K562 (cell line): Measurements from ENCODE around the gene PLD1. TPM values are rescaled to one million over a fixed set of nuclear protein-coding genes. Genes with fewer than 3 reads are reported as not detected.

Source experiments
- ATAC-seq: fragments of 200-7000 bp; cut with Tn5 transposase; 3 replicates; pipeline ENCODE4 v1.9.1; 2020; ENCODE audit warnings: moderate library complexity
- BruUV-seq: library from RNA; stranded (reverse); fragments of 400-500 nt; replicated peaks from 2 replicates; lab custom pipeline; 2021; lab: Mats Ljungman, UMichigan
- CTCF ChIA-PET: fragments of 300-600 bp; formaldehyde crosslinking; extraction: SDS; loops from one replicate; lab custom pipeline; 2021; ENCODE audit warnings: low intra/inter-chr PET ratio; lab: Yijun Ruan, JAX
- POLR2A ChIA-PET: fragments of 300-600, 350-650 bp; sonication (Branson Sonifier 250); formaldehyde crosslinking; extraction: SDS; loops from one replicate; lab custom pipeline; 2021; ENCODE audit warnings: antibody characterized with exemption, inconsistent platforms; lab: Yijun Ruan, JAX
- DNase-seq, 4 experiments: peaks; one replicate each; pipeline versions ENCODE4 v3.0.0 to v3.0.0-alpha.2; 2011 to 2018; ENCODE audit warnings: low spot score in 3 of 4, mixed read lengths in 3 of 4; ENCODE audit errors: extremely low read depth in 1 of 4
- FAIRE-seq: peaks from 2 replicates; lab custom pipeline; 2011; peaks lifted over from hg19 to GRCh38; lab: Jason Lieb, UNC
- H2AFZ ChIP-seq: 2 replicates; pipeline ENCODE4 v1.6.0; 2011; ENCODE audit warnings: low read depth, low read length, control low read depth, inconsistent platforms
- H3K27ac ChIP-seq: fragments of 200-600 bp; 3 replicates; pipeline ENCODE4 v1.8.0; 2011; ENCODE audit warnings: low read depth, mild to moderate bottlenecking, control low read depth, inconsistent platforms, low read length, moderate library complexity, mixed read lengths; ENCODE audit errors: extremely low read depth
- H3K27me3 ChIP-seq, 2 experiments: fragments of 300-600 bp in 1 of 2; 2 replicates in 1 of 2; 3 replicates in 1 of 2; pipeline versions ENCODE4 v1.6.0 to v1.8.0; 2011; ENCODE audit warnings: inconsistent platforms in 2 of 2, low read length in 2 of 2, mild to moderate bottlenecking in 1 of 2, mixed read lengths in 1 of 2, moderate library complexity in 1 of 2; ENCODE audit not compliant: control insufficient read depth in 2 of 2, insufficient read depth in 2 of 2
- H3K36me3 ChIP-seq: fragments of 300-600 bp; 3 replicates; pipeline ENCODE4 v1.8.0; 2011; ENCODE audit warnings: mild to moderate bottlenecking, low read length, inconsistent platforms; ENCODE audit not compliant: control insufficient read depth, insufficient read depth
- H3K4me1 ChIP-seq, 2 experiments: fragments of 200-600 bp in 1 of 2; replicated peaks in 1 of 2; 2 replicates in 1 of 2; 3 replicates in 1 of 2; pipeline versions ENCODE4 v1.5.1 to v1.8.0; 2011; ENCODE audit warnings: inconsistent platforms in 2 of 2, low read length in 2 of 2, mild to moderate bottlenecking in 1 of 2, mixed read lengths in 1 of 2, moderate library complexity in 1 of 2; ENCODE audit not compliant: control insufficient read depth in 2 of 2, insufficient read depth in 2 of 2
- H3K4me2 ChIP-seq: 2 replicates; pipeline ENCODE4 v1.6.1; 2011; ENCODE audit warnings: low read length, control low read depth, inconsistent platforms, mixed read lengths; ENCODE audit not compliant: insufficient read depth
- H3K4me3 ChIP-seq: fragments of 200-600 bp; sonication (generic), shearing (Covaris generic); 2 replicates; pipeline ENCODE4 v1.5.1; 2016; ENCODE audit warnings: control low read depth, inconsistent platforms
- H3K79me2 ChIP-seq: fragments of 200-600 bp; 3 replicates; pipeline ENCODE4 v1.8.0; 2011; ENCODE audit warnings: low read length, inconsistent platforms; ENCODE audit not compliant: control insufficient read depth, insufficient read depth
- H3K9ac ChIP-seq, 2 experiments: 2 replicates each; pipeline versions ENCODE4 v1.6.0 to v1.6.1; 2011; ENCODE audit warnings: low read depth in 2 of 2, low read length in 2 of 2, control low read depth in 1 of 2, inconsistent platforms in 1 of 2, mild to moderate bottlenecking in 1 of 2, mixed read lengths in 1 of 2; ENCODE audit not compliant: insufficient read depth in 1 of 2
- H3K9me1 ChIP-seq: one replicate; pipeline ENCODE4 v1.6.0; 2011; ENCODE audit warnings: inconsistent platforms, mild to moderate bottlenecking, low read length, moderate library complexity; ENCODE audit not compliant: control insufficient read depth, insufficient read depth
- H3K9me3 ChIP-seq: replicated peaks from 2 replicates; pipeline ENCODE4 v1.5.1; 2011; ENCODE audit warnings: low read depth, low read length, inconsistent platforms; ENCODE audit not compliant: control insufficient read depth, insufficient read depth
- H4K20me1 ChIP-seq: replicated peaks from 2 replicates; pipeline ENCODE4 v1.6.1; 2011; ENCODE audit warnings: low read length, inconsistent platforms, mixed read lengths; ENCODE audit not compliant: control insufficient read depth, insufficient read depth
- ARNT ChIP-seq, 2 experiments: fragments of 450-650 bp; IDR thresholded peaks; 2 replicates each; pipeline ENCODE4 v1.6.1; 2016; ENCODE audit warnings: mild to moderate bottlenecking in 1 of 2
- BRF2 ChIP-seq: IDR thresholded peaks from 3 replicates; pipeline ENCODE4 v1.6.1; 2011; ENCODE audit warnings: borderline replicate concordance, mild to moderate bottlenecking; ENCODE audit not compliant: insufficient read length, insufficient read depth
- ELF2 ChIP-seq: fragments of 250-450 bp; sonication (Bioruptor Pico); IDR thresholded peaks from 2 replicates; pipeline ENCODE4 v1.5.0; 2021; ENCODE audit warnings: mild to moderate bottlenecking
- EP300 ChIP-seq: IDR thresholded peaks from 2 replicates; pipeline ENCODE4 v1.6.1; 2012; ENCODE audit warnings: low read length, improper control_type of control experiment
- GATAD2A ChIP-seq: fragments of 450-650 bp; IDR thresholded peaks from 2 replicates; pipeline ENCODE4 v1.6.1; 2017
- HEY1 ChIP-seq: fragments of 250-450 bp; sonication (Bioruptor Pico); IDR thresholded peaks from 2 replicates; pipeline ENCODE4 v1.5.0; 2020; ENCODE audit warnings: mild to moderate bottlenecking, moderate library complexity, borderline replicate concordance
- NCOA1 ChIP-seq: fragments of 450-650 bp; IDR thresholded peaks from 2 replicates; pipeline ENCODE4 v1.6.1; 2016; ENCODE audit warnings: low read depth
- RBM14 ChIP-seq: fragments of 200-400 bp; formaldehyde crosslinking; IDR thresholded peaks from 2 replicates; pipeline ENCODE4 v1.6.1; 2018; ENCODE audit warnings: low read depth, mild to moderate bottlenecking, low read length, moderate library complexity, borderline replicate concordance; ENCODE audit not compliant: insufficient read depth
- SNAPC5 ChIP-seq: fragments of 250-450 bp; sonication (Bioruptor Pico); IDR thresholded peaks from 2 replicates; pipeline ENCODE4 v1.8.0; 2021; ENCODE audit warnings: moderate library complexity, mild to moderate bottlenecking, inconsistent platforms
- ZBTB12 ChIP-seq: fragments of 250-450 bp; sonication (Bioruptor Pico); IDR thresholded peaks from 2 replicates; pipeline ENCODE4 v1.4.0; 2020
- ZBTB34 ChIP-seq: fragments of 250-450 bp; sonication (Bioruptor Pico); IDR thresholded peaks from 2 replicates; pipeline ENCODE4 v1.8.0; 2021; ENCODE audit warnings: mild to moderate bottlenecking, moderate library complexity
- ZNF449 ChIP-seq: fragments of 250-450 bp; sonication (Bioruptor Pico); IDR thresholded peaks from 2 replicates; pipeline ENCODE4 v1.8.0; 2022; ENCODE audit warnings: moderate library complexity, mild to moderate bottlenecking, inconsistent platforms
- ZNF507 ChIP-seq: conservative IDR thresholded peaks from 2 replicates; pipeline ENCODE4 v1.6.1; 2017; ENCODE audit warnings: missing genetic modification characterization, missing compliant biosample characterization
- WGBS: fragments of 100-300 bp; shearing (Covaris generic); methylation state at CpG from one replicate; pipeline ENCODE4 v1.1.6; 2016; ENCODE audit warnings: low coverage, mixed read lengths; ENCODE audit not compliant: insufficient coverage; ENCODE audit errors: missing lambda C conversion rate; 5-methylcytosine and 5-hydroxymethylcytosine counted together
- in situ Hi-C: fragments of 300-500 bp; cut with MboI; formaldehyde crosslinking; loops from 4 replicates; pipeline ENCODE4 v1.15.0; 2018; ENCODE audit warnings: inconsistent platforms, mixed read lengths
- intact Hi-C: fragments of 100-400 bp; cut with micrococcal nuclease; formaldehyde crosslinking; loops from 2 replicates; pipeline ENCODE4 v1.14.2; 2022
- polyA plus RNA-seq, 8 experiments: library from polyadenylated mRNA; depleted of rRNA in 4 of 8; stranded (reverse) in 5 of 8; unstranded in 3 of 8; fragments of >200 nt; fragmentation: Nextera tagmentation in 2 of 8; fragmentation: Illumina TruSeq in 1 of 8; extraction: Ambion mirVana in 2 of 8; extraction: Trizol in 1 of 8; gene quantifications; 2 replicates each; pipeline versions ENCODE4 v1.2.1 to v1.2.3, GENCODE V29; 2011 to 2014; ENCODE audit warnings: inconsistent platforms in 1 of 8, missing spikeins in 1 of 8
- total RNA-seq, 7 experiments: library from RNA; depleted of rRNA in 6 of 7; stranded (reverse); fragments of >200 nt in 6 of 7; fragmentation: Illumina TruSeq in 2 of 7; extraction: Trizol in 2 of 7; gene quantifications; 2 replicates each; pipeline versions ENCODE4 v1.2.1 to v1.2.3, GENCODE V29; 2011 to 2021; ENCODE audit warnings: low replicate concordance in 1 of 7

PLD1 gene
- total and polyA plus RNA-seq, 9 of the 15 experiments (the other 6 are each of a cell fraction or from before 2014, with no cell fraction given): 8.4 to 26.1 (median 18.6) TPM

GRCh38 chr3:171695426-171695825 is 114.9 kb downstream of the PLD1 start:
- H3K4me1 ChIP-seq: no peaks in the 10 kb centered on the region
- ATAC-seq (no peak), DNase-seq (no peak), FAIRE-seq (no peak)
- H3K4me2 ChIP-seq: no peak overlapping the region
- H3K79me2 ChIP-seq: no peaks in the 10 kb centered on the region
- no TSS peak for BruUV-seq
- H3K9ac ChIP-seq: no peak overlapping the region
- no peak overlapping the region for H3K27ac ChIP-seq
- no peak overlapping the region for H3K4me3 ChIP-seq
- no peaks in the 10 kb centered on the region for H3K9me1 ChIP-seq
- ChIA-PET POLR2A (no interaction called here), CTCF (no interaction called here)
- in situ Hi-C loops (no loop called here), intact Hi-C loops (no loop called here)
- peaks cover 3% of the 10 kb centered on the region; the same call in 1 of the 3 replicates for H3K36me3 ChIP-seq
- TF ChIP-seq ZBTB34 (CRISPR knock-in tag) (no peak), EP300 (no peak), HEY1 (CRISPR knock-in tag) (no peak), ZNF507 (no peak), ZNF449 (CRISPR knock-in tag) (no peak), BRF2 (no peak), SNAPC5 (CRISPR knock-in tag) (no peak), GATAD2A (no peak), ELF2 (CRISPR knock-in tag) (no peak), RBM14 (no peak), NCOA1 (no peak), ARNT (IDR thresholded peaks at IDR 0.05) (no peak), ZBTB12 (CRISPR knock-in tag) (no peak)
- no peaks in the 10 kb centered on the region for H4K20me1 ChIP-seq
- no peaks in the 10 kb centered on the region for H3K9me3 ChIP-seq
- 75% methylated on average over 1 of the region's 1 CpG for WGBS
- H3K27me3 ChIP-seq: no peaks in the 10 kb centered on the region
- no peak overlapping the region for H2AFZ ChIP-seq
